H9 (cell line): Measurements from ENCODE around the gene TMEM250. TPM values are rescaled to one million over a fixed set of nuclear protein-coding genes. Genes with fewer than 3 reads are reported as not detected.

Experiments
- DNase-seq: peaks from one replicate; pipeline ENCODE4 v3.0.0-alpha.2; 2017
- H2AFZ ChIP-seq: one replicate; pipeline ENCODE4 v1.6.1; 2013; ENCODE audit warnings: mild to moderate bottlenecking, low read length, control low read depth, moderate library complexity
- H2AK5ac ChIP-seq: 2 replicates; pipeline ENCODE4 v1.6.1; 2013; ENCODE audit warnings: low read length, control low read depth, mixed read lengths; ENCODE audit not compliant: insufficient read length
- H2BK120ac ChIP-seq: one replicate; pipeline ENCODE4 v1.6.1; 2013; ENCODE audit warnings: low read depth, mild to moderate bottlenecking, low read length, control low read depth, inconsistent platforms; ENCODE audit not compliant: poor library complexity, severe bottlenecking
- H2BK12ac ChIP-seq: 2 replicates; pipeline ENCODE4 v1.6.1; 2013; ENCODE audit warnings: low read length, control low read depth, mixed read lengths, low read depth; ENCODE audit not compliant: insufficient read length
- H2BK15ac ChIP-seq: 2 replicates; pipeline ENCODE4 v1.6.1; 2013; ENCODE audit warnings: low read depth, low read length, control low read depth
- H2BK20ac ChIP-seq: one replicate; pipeline ENCODE4 v1.6.1; 2013; ENCODE audit warnings: low read depth, mild to moderate bottlenecking, low read length, control low read depth, inconsistent platforms; ENCODE audit not compliant: poor library complexity, severe bottlenecking
- H2BK5ac ChIP-seq: 2 replicates; pipeline ENCODE4 v1.6.1; 2013; ENCODE audit warnings: low read length, control low read depth, mixed read lengths; ENCODE audit not compliant: insufficient read length
- H3K14ac ChIP-seq: 2 replicates; pipeline ENCODE4 v1.6.1; 2013; ENCODE audit warnings: low read length, control low read depth; ENCODE audit not compliant: insufficient read depth
- H3K18ac ChIP-seq: 2 replicates; pipeline ENCODE4 v1.6.1; 2013; ENCODE audit warnings: low read depth, mild to moderate bottlenecking, mixed read lengths, low read length, control low read depth; ENCODE audit not compliant: insufficient read length
- H3K23ac ChIP-seq: 2 replicates; pipeline ENCODE4 v1.6.1; 2013; ENCODE audit warnings: low read length, control low read depth, mixed read lengths, low read depth; ENCODE audit not compliant: insufficient read length
- H3K23me2 ChIP-seq: 2 replicates; pipeline ENCODE4 v1.6.1; 2013; ENCODE audit warnings: low read depth, mild to moderate bottlenecking, mixed read lengths, low read length, control low read depth; ENCODE audit not compliant: insufficient read length, poor library complexity, severe bottlenecking
- H3K27ac ChIP-seq: 2 replicates; pipeline ENCODE4 v1.5.1; 2013; ENCODE audit warnings: low read length, control low read depth, mixed read lengths, low read depth; ENCODE audit not compliant: insufficient read length
- H3K27me3 ChIP-seq: 2 replicates; pipeline ENCODE4 v1.6.1; 2013; ENCODE audit warnings: low read length, control low read depth, inconsistent platforms; ENCODE audit not compliant: insufficient read depth
- H3K4ac ChIP-seq: 2 replicates; pipeline ENCODE4 v1.6.1; 2013; ENCODE audit warnings: low read depth, mild to moderate bottlenecking, control low read depth, inconsistent platforms, low read length, moderate library complexity
- H3K4me1 ChIP-seq: 2 replicates; pipeline ENCODE4 v1.6.1; 2013; ENCODE audit warnings: low read length, control low read depth, inconsistent platforms; ENCODE audit not compliant: insufficient read depth
- H3K4me2 ChIP-seq: 2 replicates; pipeline ENCODE4 v1.6.1; 2013; ENCODE audit warnings: low read length, control low read depth, mixed read lengths; ENCODE audit not compliant: insufficient read length, insufficient read depth
- H3K56ac ChIP-seq: 2 replicates; pipeline ENCODE4 v1.6.1; 2013; ENCODE audit warnings: low read depth, mild to moderate bottlenecking, mixed read lengths, low read length, control low read depth; ENCODE audit not compliant: insufficient read length
- H3K79me1 ChIP-seq: 2 replicates; pipeline ENCODE4 v1.6.1; 2013; ENCODE audit warnings: low read depth, mild to moderate bottlenecking, moderate library complexity, low read length, control low read depth, inconsistent platforms; ENCODE audit not compliant: insufficient read depth, poor library complexity, severe bottlenecking
- H3K79me2 ChIP-seq: 2 replicates; pipeline ENCODE4 v1.6.1; 2013; ENCODE audit warnings: low read length, control low read depth, inconsistent platforms; ENCODE audit not compliant: insufficient read depth
- H3K9ac ChIP-seq: 2 replicates; pipeline ENCODE4 v1.6.1; 2013; ENCODE audit warnings: low read length, control low read depth, mixed read lengths; ENCODE audit not compliant: insufficient read length; ENCODE audit errors: extremely low read depth
- H3K9me3 ChIP-seq: one replicate; pipeline ENCODE4 v1.6.1; 2013; ENCODE audit warnings: low read depth, low read length, inconsistent platforms; ENCODE audit not compliant: control insufficient read depth
- H3T11ph ChIP-seq: one replicate; pipeline ENCODE4 v1.6.1; 2013; ENCODE audit warnings: mild to moderate bottlenecking, low read length, control low read depth, inconsistent platforms
- H4K20me1 ChIP-seq: one replicate; pipeline ENCODE4 v1.6.1; 2013; ENCODE audit not compliant: control insufficient read depth, insufficient read length, insufficient read depth
- H4K5ac ChIP-seq: 2 replicates; pipeline ENCODE4 v1.6.1; 2013; ENCODE audit warnings: low read depth, mild to moderate bottlenecking, mixed read lengths, low read length, control low read depth; ENCODE audit not compliant: insufficient read length
- H4K8ac ChIP-seq: replicated peaks from 2 replicates; pipeline ENCODE4 v1.6.1; 2013; ENCODE audit warnings: low read length, control low read depth, mixed read lengths, low read depth; ENCODE audit not compliant: insufficient read length
- H4K91ac ChIP-seq: 2 replicates; pipeline ENCODE4 v1.6.1; 2013; ENCODE audit warnings: low read depth, mild to moderate bottlenecking, moderate library complexity, mixed read lengths, low read length, control low read depth; ENCODE audit not compliant: insufficient read length
- H3K27ac Mint-ChIP-seq, 3 experiments: 2 replicates in 2 of 3; 3 replicates in 1 of 3; pipeline ENCODE4 v1.8.0; 2020 to 2021; ENCODE audit warnings: mixed read lengths in 3 of 3, mild to moderate bottlenecking in 1 of 3, moderate library complexity in 1 of 3
- H3K27me3 Mint-ChIP-seq: 2 replicates; pipeline ENCODE4 v1.8.0; 2021; ENCODE audit warnings: low read depth, mild to moderate bottlenecking, moderate library complexity, mixed read lengths
- H3K36me3 Mint-ChIP-seq, 3 experiments: 2 replicates in 2 of 3; 3 replicates in 1 of 3; pipeline ENCODE4 v1.8.0; 2020 to 2021; ENCODE audit warnings: low read depth in 3 of 3, mixed read lengths in 3 of 3; ENCODE audit not compliant: insufficient read depth in 1 of 3
- H3K4me1 Mint-ChIP-seq, 2 experiments: 2 replicates each; pipeline ENCODE4 v1.8.0; 2020; ENCODE audit warnings: mixed read lengths in 2 of 2
- H3K4me3 Mint-ChIP-seq, 2 experiments: 2 replicates in 1 of 2; 3 replicates in 1 of 2; pipeline ENCODE4 v1.8.0; 2020 to 2021; ENCODE audit warnings: mild to moderate bottlenecking in 2 of 2, mixed read lengths in 2 of 2, moderate library complexity in 1 of 2
- H3K9me3 Mint-ChIP-seq, 2 experiments: 2 replicates in 1 of 2; 3 replicates in 1 of 2; pipeline ENCODE4 v1.8.0; 2020; ENCODE audit warnings: mild to moderate bottlenecking in 2 of 2, mixed read lengths in 2 of 2, moderate library complexity in 1 of 2
- CTCF ChIP-seq: fragments of 200-600 bp; sonication (generic); conservative IDR thresholded peaks from 3 replicates; pipeline ENCODE4 v1.8.0; 2021; ENCODE audit warnings: antibody characterized with exemption, mild to moderate bottlenecking
- WGBS: extraction: QIAGEN DNeasy Blood & Tissue Kit; methylation state at CpG from one replicate; pipeline ENCODE4 v1.1.7; 2013; ENCODE audit warnings: missing lambda C conversion rate, low lambda C conversion rate, mixed read lengths; ENCODE audit not compliant: insufficient read length; ENCODE audit errors: extremely low coverage; 5-methylcytosine and 5-hydroxymethylcytosine counted together
- total RNA-seq: library from RNA; stranded (reverse); gene quantifications from 2 replicates; pipeline ENCODE4 v1.2.1, GENCODE V29; 2021

The TMEM250 gene
- total RNA-seq, 1 experiment from 2014 or later: 48.1 TPM

DNA sequence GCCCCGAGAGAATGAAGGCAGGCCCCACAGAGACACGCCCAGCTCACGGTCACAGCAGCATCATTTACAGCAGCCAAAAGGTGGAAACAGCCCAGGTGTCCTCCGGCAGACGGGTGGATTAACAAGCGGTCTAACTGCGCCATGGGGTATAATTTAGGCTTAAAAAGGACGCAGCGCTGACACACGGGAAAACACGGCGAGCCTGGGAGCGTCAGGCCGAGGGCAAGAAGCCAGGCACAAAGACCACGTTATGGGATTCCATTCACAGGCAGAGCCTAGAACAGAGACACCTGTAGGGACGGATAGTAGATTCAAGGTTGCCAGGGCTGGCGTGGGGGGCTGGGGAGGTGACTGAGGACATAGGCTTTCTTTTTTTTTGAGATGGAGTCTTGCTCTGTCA, 36.9 kb upstream of the TMEM250 start:
- Histone ChIP-seq H3K27me3 (no peaks in the 10 kb centered on the region), H3K4me2 (no peak overlapping the region)

More for the DNA sequence above, 36.9 kb upstream of the TMEM250 start:
- H2BK5ac ChIP-seq: no peak overlapping the region
- H3K79me1 ChIP-seq: no peaks in the 10 kb centered on the region
- no peaks in the 10 kb centered on the region for H4K20me1 ChIP-seq
- Mint-ChIP-seq H3K36me3 (no peaks in the 10 kb centered on the region; a peak in 1 of 7 replicates), H3K9me3 (peaks cover 0 to 3% of the 10 kb centered on the region in 2 experiments; a peak in 2 of 5 replicates), H3K4me3 (no peak overlapping the region), H3K4me1 (peaks cover 10 to 12% of the 10 kb centered on the region in 2 experiments), H3K27ac (peak overlapping the region in 2 of 3 experiments; percentile 68 to 95; a peak in 4 of 7 replicates), H3K27me3 (peaks cover 11% of the 10 kb centered on the region)
- H2BK120ac ChIP-seq: no peak overlapping the region
- H4K8ac ChIP-seq: no peak overlapping the region
- H3K27ac ChIP-seq: no peak overlapping the region
- H3K14ac ChIP-seq: no peak overlapping the region; the same call in 1 of the 2 replicates
- H3K23ac ChIP-seq: no peak overlapping the region
- H2BK20ac ChIP-seq: no peak overlapping the region
- no peaks in the 10 kb centered on the region for H3K9me3 ChIP-seq
- no peak overlapping the region for H3T11ph ChIP-seq
- H2BK15ac ChIP-seq: no peak overlapping the region
- H4K91ac ChIP-seq: no peak overlapping the region
- H4K5ac ChIP-seq: no peak overlapping the region
- no peak for DNase-seq
- H3K56ac ChIP-seq: no peak overlapping the region
- no peak for TF ChIP-seq CTCF
- H2AFZ ChIP-seq: no peak overlapping the region
- H3K79me2 ChIP-seq: no peaks in the 10 kb centered on the region
- no peak overlapping the region for H3K18ac ChIP-seq
- no peaks in the 10 kb centered on the region for H3K4me1 ChIP-seq
- H3K9ac ChIP-seq: no peak overlapping the region
- no peak overlapping the region for H3K4ac ChIP-seq
- no peaks in the 10 kb centered on the region for H3K23me2 ChIP-seq
- no peak overlapping the region for H2AK5ac ChIP-seq
- no peak overlapping the region for H2BK12ac ChIP-seq
- WGBS: no CpG with 5 or more reads among the region's 17 CpGs
